OCI-LY7 (cell line): ENCODE data around the gene LRRC8E. TPM values are rescaled to one million over a fixed set of nuclear protein-coding genes. Genes with fewer than 3 reads are reported as not detected.
A peak's percentile ranks its signal among the peaks of the same experiment; 100 is the strongest.

Experiments
- BruUV-seq: library from RNA; stranded (reverse); fragments of 400-500 nt; replicated peaks from 2 replicates; lab custom pipeline; 2021; lab: Mats Ljungman, UMichigan
- CTCF ChIA-PET: fragments of 300-600 bp; sonication (Branson Sonifier 250); formaldehyde crosslinking; loops from one replicate; lab custom pipeline; 2022; ENCODE audit warnings: antibody characterized with exemption; ENCODE audit not compliant: unreplicated experiment; lab: Charles Lee
- POLR2A ChIA-PET: fragments of 300-600 bp; sonication (Branson Sonifier 250); formaldehyde crosslinking; loops from one replicate; lab custom pipeline; 2022; ENCODE audit warnings: antibody characterized with exemption; lab: Charles Lee
- DNase-seq: peaks from one replicate; pipeline ENCODE4 v3.0.0-alpha.2; 2015; ENCODE audit warnings: low spot score
- H2AFZ ChIP-seq: fragments of 200-600 bp; sonication (generic), shearing (Covaris generic); 2 replicates; pipeline ENCODE4 v1.6.1; 2014; ENCODE audit warnings: mild to moderate bottlenecking, antibody characterized with exemption, low read length, moderate library complexity
- H3K27ac ChIP-seq: fragments of 200-600 bp; sonication (generic); 2 replicates; pipeline ENCODE4 v1.5.1; 2014; ENCODE audit warnings: mixed run types, low read depth, mild to moderate bottlenecking, moderate library complexity, low read length, inconsistent platforms; ENCODE audit not compliant: poor library complexity, severe bottlenecking
- H3K36me3 ChIP-seq: fragments of 200-600 bp; sonication (generic); 2 replicates; pipeline ENCODE4 v1.6.1; 2014; ENCODE audit warnings: mild to moderate bottlenecking, antibody characterized with exemption, low read length, moderate library complexity, mixed read lengths; ENCODE audit not compliant: insufficient read depth
- H3K4me1 ChIP-seq: fragments of 200-600 bp; sonication (generic); 2 replicates; pipeline ENCODE4 v1.5.1; 2014; ENCODE audit warnings: mild to moderate bottlenecking, low read length; ENCODE audit not compliant: insufficient read depth, poor library complexity, severe bottlenecking
- H3K4me2 ChIP-seq: fragments of 200-600 bp; sonication (generic); 2 replicates; pipeline ENCODE4 v1.6.1; 2014; ENCODE audit warnings: mild to moderate bottlenecking, low read length
- H3K4me3 ChIP-seq: fragments of 200-600 bp; sonication (generic); 2 replicates; pipeline ENCODE4 v1.5.1; 2014; ENCODE audit warnings: mild to moderate bottlenecking, low read depth, low read length; ENCODE audit not compliant: poor library complexity, severe bottlenecking
- H3K79me2 ChIP-seq: fragments of 200-600 bp; sonication (generic); 2 replicates; pipeline ENCODE4 v1.6.1; 2016; ENCODE audit warnings: low read depth, mild to moderate bottlenecking, low read length, moderate library complexity, mixed read lengths; ENCODE audit not compliant: insufficient read depth
- H3K9me2 ChIP-seq: fragments of 200-600 bp; sonication (generic); 2 replicates; pipeline ENCODE4 v1.6.1; 2016; ENCODE audit warnings: mild to moderate bottlenecking, low read length, mixed read lengths; ENCODE audit not compliant: insufficient read depth
- H3K9me3 ChIP-seq: fragments of 200-600 bp; sonication (generic); 2 replicates; pipeline ENCODE4 v1.6.1; 2014; ENCODE audit warnings: mild to moderate bottlenecking, mixed run types, low read length, mixed read lengths
- H4K20me1 ChIP-seq: fragments of 200-600 bp; sonication (generic); 2 replicates; pipeline ENCODE4 v1.6.1; 2014; ENCODE audit warnings: mild to moderate bottlenecking, antibody characterized with exemption, low read length, moderate library complexity, mixed read lengths; ENCODE audit not compliant: insufficient read depth
- EZH2phosphoT487 ChIP-seq: fragments of 200-600 bp; sonication (generic); IDR thresholded peaks from 2 replicates; pipeline ENCODE4 v1.6.1; 2018; ENCODE audit warnings: low read depth, borderline replicate concordance, mild to moderate bottlenecking, mixed run types, antibody characterized with exemption, low read length, moderate library complexity, mixed read lengths
- intact Hi-C: fragments of 100-400 bp; cut with micrococcal nuclease; formaldehyde crosslinking; loops from one replicate; pipeline ENCODE4 v1.10.0; 2022; ENCODE audit not compliant: unreplicated experiment
- total RNA-seq, 2 experiments: library from RNA; depleted of rRNA in 1 of 2; stranded (reverse); fragments of >200 nt in 1 of 2; shearing (Covaris generic) in 1 of 2; gene quantifications; 2 replicates each; pipeline ENCODE4 v1.2.3, GENCODE V29; 2014 to 2022
- TF ChIP-seq, protein P1 (sequence below): fragments of 200-600 bp; sonication (generic); conservative IDR thresholded peaks from 2 replicates; pipeline ENCODE4 v1.5.1; 2014; ENCODE audit warnings: mild to moderate bottlenecking, antibody characterized with exemption, low read length, moderate library complexity, mixed read lengths

The LRRC8E gene
- total RNA-seq, 2 experiments from 2014 or later = not detected

- Histone ChIP-seq H4K20me1 (no peaks in the 10 kb centered on the region), H3K36me3 (no peaks in the 10 kb centered on the region), H2AFZ (no peak overlapping the region), H3K9me2 (no peaks in the 10 kb centered on the region), H3K9me3 (no peaks in the 10 kb centered on the region), H3K4me2 (no peak overlapping the region), H3K79me2 (no peaks in the 10 kb centered on the region), H3K27ac (no peak overlapping the region), H3K4me1 (peaks cover 17% of the 10 kb centered on the region), H3K4me3 (no peak overlapping the region)
- TF ChIP-seq, protein P1, sequence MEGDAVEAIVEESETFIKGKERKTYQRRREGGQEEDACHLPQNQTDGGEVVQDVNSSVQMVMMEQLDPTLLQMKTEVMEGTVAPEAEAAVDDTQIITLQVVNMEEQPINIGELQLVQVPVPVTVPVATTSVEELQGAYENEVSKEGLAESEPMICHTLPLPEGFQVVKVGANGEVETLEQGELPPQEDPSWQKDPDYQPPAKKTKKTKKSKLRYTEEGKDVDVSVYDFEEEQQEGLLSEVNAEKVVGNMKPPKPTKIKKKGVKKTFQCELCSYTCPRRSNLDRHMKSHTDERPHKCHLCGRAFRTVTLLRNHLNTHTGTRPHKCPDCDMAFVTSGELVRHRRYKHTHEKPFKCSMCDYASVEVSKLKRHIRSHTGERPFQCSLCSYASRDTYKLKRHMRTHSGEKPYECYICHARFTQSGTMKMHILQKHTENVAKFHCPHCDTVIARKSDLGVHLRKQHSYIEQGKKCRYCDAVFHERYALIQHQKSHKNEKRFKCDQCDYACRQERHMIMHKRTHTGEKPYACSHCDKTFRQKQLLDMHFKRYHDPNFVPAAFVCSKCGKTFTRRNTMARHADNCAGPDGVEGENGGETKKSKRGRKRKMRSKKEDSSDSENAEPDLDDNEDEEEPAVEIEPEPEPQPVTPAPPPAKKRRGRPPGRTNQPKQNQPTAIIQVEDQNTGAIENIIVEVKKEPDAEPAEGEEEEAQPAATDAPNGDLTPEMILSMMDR = no peak
- no peak for TF ChIP-seq EZH2phosphoT487
- intact Hi-C loops = no loop called here
- CTCF ChIA-PET = no interaction called here
- no TSS peak for BruUV-seq
- POLR2A ChIA-PET = interaction anchor here (0.6 kb wide), 1 partner anchor 653 kb away, joined by 3 read pairs; no protein-coding TSS in a partner anchor
- DNase-seq = no peak
Measured at GRCh38 chr19:7860714-7861618, 27.3 kb upstream of the LRRC8E start.

GRCh38 chr19:7861619-7862412 is 26.5 kb upstream of the LRRC8E start:
- peak overlapping the region; percentile 51 for H3K4me2 ChIP-seq

More at GRCh38 chr19:7861619-7862412, 26.5 kb upstream of the LRRC8E start:
- no peak for DNase-seq
- H3K36me3 ChIP-seq = no peaks in the 10 kb centered on the region
- peaks cover 17% of the 10 kb centered on the region for H3K4me1 ChIP-seq
- H3K79me2 ChIP-seq = no peaks in the 10 kb centered on the region
- H3K27ac ChIP-seq = no peak overlapping the region
- intact Hi-C loops = loop anchor here (1.0 kb wide), 1 partner anchor 8 kb away; no protein-coding TSS in a partner anchor
- H2AFZ ChIP-seq = no peak overlapping the region
- no peaks in the 10 kb centered on the region for H3K9me3 ChIP-seq
- H4K20me1 ChIP-seq = no peaks in the 10 kb centered on the region
- ChIA-PET POLR2A (no interaction called here), CTCF (no interaction called here)
- no peaks in the 10 kb centered on the region for H3K9me2 ChIP-seq
- TF ChIP-seq, protein P1 = peak; percentile 64
- no peak for TF ChIP-seq EZH2phosphoT487
- no TSS peak for BruUV-seq
- H3K4me3 ChIP-seq = peak overlapping the region; percentile 23
